Stimulated activated CD4-positive, alpha-beta T cell treated with anti-CD3 and anti-CD28 coated beads, Interleukin-1b, Interleukin-23, amount 100 ng/mL, for 4 hours (primary cell): ENCODE measurements around the gene DYNLL1.
"Not testable (repeated sequence)": the region's sequence is repeated elsewhere in the genome, so short reads cannot be mapped to it uniquely, and the experiment has no call there.

ENCODE experiments used
- DNase-seq, 2 donors: peaks; one replicate each; pipeline ENCODE4 v3.0.0-alpha.2; 2020; ENCODE audit warnings: low read depth in 2 of 2

DYNLL1 gene

DNA sequence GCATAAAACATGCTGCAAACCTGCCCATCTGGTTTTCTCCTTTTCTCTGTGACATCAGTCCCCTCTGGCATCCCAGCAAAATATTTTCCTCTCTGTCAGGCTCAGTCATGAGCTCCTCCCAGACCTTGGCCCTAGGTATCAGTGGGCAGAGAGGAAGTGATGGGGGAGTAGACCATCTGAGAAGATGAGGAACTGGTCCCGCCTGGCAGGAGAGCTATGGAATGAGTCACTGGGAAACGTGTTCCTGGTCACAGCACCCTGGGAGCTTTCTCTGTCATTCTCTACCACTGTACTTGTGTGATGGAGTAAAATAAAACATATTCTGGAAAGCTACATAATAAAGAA lies 21.3 kb upstream of the DYNLL1 start:
- DNase-seq: no peak

DNA sequence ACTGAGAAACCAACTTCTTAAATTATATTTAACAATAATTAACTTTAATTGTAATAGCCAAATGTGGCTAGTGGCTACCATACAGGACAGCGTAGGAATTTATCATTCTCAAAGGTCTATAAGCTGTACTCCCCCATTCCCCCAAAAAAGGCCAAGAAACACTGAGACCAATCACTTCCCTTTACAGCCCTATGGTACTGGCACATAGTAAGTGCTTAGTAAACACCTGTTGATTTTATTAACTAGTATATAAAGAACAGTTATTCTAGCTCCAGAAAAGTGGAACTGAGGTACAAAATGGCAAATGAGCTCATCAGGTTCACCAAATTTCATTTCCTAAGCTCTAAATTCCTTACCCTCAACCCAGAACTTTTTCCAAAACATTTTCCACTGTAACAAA lies 20.3 kb upstream of the DYNLL1 start:
- no peak for DNase-seq

DNA sequence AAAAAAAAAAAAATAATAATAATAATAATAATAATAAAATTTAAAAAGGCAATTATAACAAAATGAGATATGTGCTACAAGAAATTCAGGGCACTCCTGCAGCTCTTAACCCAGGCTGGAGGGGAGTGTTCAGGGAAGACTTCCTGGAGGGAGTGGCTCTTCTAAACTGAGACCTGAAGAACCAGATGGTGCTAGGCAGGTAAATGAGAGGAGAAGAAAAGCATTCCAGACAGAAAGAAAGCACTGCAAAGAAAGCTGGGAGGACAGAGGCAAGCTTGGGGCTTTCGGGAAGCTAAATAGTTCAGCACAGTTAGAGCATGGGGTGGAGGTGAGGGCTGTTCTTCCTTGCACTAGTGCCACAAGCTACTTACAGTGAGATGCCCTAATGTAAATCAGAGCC lies 16.5 kb upstream of the DYNLL1 start:
- DNase-seq: no peak

DNA sequence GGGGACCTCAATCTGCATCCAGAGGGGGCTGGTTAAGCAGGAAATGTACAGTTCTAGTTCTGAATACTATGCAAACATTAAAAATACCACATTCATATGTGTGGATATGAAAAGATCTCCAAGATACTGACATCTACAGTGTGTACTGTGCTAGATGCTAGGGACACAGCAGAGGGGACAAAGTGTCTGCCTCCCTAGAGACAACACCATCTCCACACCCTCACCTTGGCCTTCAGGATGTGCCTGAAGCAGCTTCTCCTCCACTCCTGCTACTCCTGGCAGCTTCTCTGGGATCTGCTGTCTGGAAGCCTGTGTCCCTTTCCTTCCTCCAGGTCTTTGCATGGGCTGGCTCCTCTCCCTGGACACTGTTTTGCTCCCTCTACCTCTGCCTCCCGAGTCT lies 15.7 kb upstream of the DYNLL1 start:
- DNase-seq: no peak

DNA sequence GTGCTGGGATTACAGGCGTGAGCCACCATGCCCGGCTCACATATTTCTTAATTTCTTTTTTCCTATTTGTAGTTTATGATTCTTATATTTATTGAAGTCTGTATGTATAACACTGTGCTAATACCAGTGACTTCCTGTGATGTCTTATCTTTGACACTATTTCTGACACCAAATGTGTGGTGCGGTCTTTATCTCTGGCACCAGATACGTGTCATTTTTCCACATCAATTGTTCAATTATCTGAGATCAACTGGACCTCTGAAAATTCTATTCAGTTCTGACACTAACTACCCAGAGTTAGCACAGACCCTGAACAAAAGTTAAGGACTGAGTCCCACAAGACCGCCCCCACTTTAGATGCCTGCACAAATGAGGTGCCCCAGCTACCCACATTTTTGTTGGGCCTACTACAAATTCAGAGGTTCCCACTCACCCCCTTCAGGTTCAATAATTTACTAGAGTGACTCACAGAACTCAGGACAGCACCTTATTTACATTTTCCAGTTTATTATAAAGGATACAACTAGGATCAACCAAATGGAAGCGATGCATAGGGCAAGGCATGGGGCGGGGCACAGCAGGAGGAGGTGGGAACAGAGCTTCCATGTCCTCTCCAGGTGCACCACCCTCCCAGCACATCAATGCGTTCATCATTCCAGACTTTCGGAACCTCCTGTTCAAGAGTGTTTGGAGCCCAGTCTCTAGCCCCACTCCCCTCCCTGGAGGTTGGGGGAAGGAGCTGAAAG lies 14.7 kb upstream of the DYNLL1 start:
- no peak for DNase-seq

DNA sequence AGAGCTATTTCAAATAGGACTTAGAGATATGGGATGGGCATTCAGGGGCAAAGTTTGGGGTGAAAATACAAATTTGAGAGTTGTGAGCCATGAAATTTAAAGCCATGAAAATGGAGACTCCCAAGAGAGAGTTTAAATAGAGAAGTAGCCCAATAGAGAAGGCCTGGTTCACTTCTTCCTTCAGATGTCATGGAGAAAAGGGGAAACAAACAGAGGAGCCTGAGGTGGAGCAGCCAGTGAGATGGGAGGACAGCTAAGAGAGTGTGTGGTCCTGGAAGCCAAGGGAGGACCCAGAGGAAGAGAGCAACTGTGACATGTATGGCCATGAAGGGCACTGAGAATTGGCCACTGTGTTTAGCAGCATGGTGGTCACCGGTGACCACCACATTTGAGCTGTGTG lies 12.3 kb upstream of the DYNLL1 start:
- no peak for DNase-seq

DNA sequence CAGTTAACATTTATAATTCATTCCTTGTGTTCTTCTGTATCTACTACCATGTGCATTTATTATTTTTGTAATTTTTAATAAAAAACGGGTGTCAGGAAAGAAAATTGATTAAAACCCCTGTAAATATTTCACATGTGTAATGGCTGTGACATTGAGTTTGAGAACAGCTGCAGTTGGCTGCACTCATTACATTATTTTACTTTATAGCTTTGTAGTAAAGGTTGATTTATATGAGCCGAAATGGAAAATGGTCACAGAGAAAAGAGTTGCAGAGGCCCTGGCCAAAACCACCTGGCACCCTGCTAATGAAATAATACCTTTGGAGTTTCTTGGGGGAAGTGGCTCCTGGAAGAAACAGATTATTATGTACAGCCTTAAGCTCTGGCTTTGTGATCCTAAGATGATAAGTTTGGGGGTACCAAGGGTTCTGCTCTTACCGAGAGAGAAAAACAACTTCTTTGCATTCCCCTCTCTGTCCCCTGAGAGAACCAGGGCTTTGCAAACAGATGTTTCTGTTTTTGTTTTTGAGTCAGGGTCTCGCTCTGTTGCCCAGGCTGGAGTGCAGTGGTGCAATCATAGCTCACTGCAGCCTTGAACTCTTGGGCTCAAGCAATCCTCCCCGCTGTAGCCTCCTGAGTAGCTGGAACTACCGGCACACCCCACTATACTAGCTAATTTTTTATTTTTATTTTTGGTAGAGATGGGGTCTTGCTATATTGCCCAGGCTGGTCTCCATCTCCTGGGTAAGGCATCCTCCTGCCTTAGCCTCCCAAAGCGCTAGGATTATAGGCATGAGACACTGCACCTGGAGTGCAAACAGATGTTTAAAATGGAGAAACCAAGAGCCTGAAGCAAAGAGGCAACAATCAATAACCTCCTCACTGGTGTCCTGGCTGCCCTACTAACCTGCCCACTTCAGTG lies 9.7 kb upstream of the DYNLL1 start:
- no peak for DNase-seq

DNA sequence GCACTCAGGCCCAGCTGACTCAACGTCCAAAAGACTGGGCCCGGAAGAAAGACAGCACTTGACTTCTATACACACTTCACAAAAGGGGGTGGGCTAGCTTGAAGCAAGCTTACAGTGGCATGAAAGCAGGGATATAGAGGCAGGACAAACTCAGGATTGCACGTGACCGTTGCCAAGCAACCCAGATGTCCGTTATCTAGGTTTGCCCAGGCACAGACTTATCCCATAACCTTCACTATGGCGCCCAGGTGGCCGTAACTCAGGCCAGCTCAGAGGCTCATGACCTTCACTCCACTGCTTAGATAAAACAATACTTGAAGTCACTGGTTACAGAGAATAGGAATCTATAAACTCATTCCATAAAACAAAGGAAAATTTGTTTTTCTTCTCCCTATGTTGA lies 8.4 kb upstream of the DYNLL1 start:
- not testable (repeated sequence) for DNase-seq

DNA sequence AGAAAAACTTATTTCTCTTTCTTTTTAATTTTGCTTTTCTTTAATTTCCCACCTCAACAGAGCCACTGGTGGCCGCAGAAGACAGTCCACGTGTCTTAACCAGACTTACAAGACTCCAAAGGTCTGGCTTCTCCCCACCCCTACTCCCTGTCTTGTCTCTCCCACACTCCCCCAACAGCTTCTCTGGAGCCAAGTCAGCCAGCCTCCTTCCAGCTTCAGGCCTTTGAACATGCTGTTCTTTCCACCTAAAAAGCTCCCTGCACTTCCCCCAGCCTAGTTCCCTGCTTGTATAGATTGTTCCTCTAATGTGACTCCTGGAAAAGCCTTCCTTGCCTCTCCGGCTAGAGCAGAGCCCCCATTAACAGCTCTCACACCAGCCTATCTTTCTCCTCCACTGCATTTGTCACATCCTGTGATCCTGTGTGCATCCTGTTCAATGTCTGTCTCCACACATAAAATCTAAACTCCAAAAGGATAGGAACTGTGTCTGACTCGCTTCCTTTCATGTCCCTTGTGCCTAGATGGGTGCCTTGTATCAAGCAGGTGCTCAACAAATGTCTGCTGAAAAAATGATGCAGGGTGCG lies 7.8 kb upstream of the DYNLL1 start:
- no peak for DNase-seq

DNA sequence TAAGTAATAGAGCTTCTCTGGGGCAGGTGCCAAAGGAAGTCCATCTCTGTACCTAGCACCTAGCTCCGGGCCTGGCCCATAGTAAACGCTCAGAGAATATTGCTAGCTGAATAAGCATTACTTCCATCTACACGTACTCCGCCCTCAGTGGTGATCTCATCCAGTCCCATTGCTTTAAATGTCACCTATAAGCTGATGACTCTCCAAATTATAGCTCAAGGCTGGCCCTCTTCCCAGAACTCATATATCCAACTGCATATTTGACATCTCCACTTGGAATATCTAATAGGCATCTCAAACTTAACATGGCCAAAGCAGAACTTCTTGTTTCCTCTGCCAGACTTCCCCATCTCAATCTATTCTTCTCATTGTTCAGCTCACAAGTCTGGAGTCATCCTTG lies 6.9 kb upstream of the DYNLL1 start:
- no peak for DNase-seq

DNA sequence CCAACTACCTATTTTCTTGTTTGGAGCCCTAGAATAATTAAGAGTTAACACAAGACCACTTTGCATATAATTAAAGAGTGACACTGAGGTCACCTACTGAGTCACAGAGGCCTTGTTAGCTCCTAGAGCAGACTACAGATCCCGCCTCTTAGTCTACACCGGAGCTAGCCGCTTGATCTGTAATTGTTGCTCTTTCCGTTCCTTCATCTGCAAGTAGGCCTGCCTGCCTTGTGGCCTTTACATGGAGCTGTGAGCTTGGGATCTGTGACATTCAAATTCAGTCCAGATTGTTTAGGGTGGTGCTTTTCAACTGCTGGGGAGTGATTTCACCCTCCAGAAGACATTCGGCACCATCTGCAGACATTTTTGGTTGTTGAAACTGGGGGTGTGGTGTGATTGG lies 5.6 kb upstream of the DYNLL1 start:
- no peak for DNase-seq

DNA sequence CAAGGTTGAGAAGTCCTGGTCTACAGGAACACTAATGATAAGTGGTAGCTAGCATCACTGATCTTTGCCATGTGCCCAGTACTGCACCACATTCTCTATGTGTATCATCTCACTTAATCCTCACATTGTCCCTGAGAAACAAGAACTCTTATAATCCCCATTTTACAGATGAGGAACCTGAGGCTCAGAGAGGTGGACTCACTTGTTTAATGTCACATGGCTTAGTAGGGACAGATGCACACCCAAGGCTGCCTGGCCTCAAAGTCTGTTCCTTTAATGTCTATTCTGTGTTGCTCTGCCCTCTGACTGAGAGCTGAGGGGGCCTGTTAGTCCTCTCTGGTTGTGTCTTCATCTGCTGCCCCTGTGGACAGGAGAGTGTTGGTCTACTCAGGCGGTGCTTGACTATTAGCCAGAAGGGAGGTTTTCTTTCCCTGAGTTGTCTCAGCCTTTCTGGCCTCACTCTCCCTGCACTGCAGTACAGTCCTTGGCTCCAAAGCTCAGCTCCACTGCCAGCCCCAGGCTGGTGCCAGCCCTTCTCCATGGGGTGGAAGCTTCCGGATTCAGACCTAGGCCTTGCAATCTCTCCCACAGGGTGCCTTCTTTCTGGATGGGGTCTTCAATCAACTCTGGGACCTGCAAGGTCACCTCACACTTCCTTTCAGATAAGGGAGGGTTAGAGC lies 4.9 kb upstream of the DYNLL1 start:
- no peak for DNase-seq

DNA sequence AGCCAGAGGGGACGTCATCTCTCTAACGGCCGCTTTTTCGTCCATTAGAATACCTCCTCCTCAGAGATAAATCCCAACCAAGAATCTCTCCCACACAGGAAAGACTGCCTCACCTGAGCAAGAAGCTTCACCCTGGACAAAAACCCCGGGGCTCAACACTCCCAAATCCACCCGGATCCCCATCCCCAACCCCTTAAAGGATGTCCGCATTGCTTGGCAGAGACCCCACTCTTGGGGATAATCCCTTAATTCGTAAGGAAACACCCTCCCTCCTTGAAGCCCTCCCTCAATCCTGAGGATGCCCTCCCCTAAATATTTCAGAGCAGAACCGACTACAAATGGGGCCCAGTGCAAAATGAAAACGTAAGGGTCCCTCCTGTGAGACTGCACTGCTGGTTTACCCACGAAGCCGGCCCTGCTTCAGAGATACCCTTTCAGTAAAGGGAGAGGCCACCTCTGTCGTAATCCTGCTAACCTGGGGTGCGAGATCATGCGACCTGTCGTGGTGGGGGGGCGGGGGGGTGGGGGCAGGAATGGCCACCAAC lies 655 bp upstream of the DYNLL1 start:
- DNase-seq: no peak

DNA sequence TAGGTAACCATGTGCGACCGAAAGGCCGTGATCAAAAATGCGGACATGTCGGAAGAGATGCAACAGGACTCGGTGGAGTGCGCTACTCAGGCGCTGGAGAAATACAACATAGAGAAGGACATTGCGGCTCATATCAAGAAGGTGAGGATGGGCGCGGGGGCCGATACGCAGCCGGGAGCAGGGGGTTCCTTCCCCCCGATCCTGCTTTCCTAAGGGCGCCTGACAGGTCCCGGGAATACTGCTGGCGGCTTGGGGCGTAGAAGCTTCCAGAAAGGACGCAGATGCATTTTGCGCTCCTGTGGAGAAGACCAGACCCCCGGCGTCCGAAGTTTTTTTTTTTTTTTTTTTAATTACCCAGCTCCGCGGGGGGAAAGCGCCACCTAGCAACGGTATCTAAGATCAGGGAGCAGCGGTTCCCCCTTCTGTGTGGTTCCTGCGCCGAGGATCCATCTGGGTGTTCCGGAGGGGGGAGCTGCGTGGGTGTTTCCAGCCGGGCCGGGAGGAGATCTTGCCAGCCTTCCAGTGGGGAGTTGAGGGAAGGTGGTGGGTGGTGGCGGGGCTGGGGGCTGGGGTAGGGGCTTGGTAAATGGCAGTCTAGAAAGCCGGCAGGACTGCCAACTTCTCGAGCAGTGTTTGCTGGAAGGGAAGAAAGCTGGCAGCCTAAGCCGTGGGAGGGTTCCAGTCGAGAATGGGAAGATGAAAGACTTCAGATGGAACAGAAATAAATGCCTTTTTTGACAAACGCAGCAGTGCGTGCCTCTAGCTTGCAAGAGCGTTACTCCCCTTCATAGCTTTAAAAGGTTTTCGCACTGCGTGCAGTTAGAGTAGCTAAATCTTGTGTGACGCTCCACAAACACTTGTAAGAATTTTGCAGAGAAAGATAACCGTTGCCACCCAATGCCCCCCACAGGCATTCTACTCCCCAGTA lies 764 bp downstream of the DYNLL1 start:
- DNase-seq: peak; percentile 17 to 23

DNA sequence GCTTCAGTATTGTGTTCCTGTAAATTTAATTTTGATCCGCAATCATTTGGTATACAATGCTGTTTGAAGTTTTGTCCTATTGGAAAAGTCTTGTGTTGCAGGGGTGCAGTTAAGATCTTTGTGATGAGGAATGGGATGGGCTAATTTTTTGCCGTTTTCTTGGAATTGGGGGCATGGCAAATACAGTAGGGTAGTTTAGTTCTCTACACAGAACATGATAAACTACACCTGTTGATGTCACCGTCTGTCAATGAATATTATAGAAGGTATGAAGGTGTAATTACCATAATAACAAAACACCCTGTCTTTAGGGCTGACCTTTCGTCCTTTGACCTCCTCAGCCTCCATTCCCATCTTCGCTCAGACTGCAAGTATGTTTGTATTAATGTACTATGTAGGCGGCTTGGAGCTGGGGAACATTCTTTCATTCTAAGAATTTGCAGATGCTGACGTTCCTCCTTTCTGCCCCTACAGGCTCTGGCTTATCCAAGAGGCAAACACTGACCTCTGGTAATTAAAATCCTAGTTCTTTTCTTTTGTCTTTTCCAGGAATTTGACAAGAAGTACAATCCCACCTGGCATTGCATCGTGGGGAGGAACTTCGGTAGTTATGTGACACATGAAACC lies 1.7 kb downstream of the DYNLL1 start:
- no peak for DNase-seq

DNA sequence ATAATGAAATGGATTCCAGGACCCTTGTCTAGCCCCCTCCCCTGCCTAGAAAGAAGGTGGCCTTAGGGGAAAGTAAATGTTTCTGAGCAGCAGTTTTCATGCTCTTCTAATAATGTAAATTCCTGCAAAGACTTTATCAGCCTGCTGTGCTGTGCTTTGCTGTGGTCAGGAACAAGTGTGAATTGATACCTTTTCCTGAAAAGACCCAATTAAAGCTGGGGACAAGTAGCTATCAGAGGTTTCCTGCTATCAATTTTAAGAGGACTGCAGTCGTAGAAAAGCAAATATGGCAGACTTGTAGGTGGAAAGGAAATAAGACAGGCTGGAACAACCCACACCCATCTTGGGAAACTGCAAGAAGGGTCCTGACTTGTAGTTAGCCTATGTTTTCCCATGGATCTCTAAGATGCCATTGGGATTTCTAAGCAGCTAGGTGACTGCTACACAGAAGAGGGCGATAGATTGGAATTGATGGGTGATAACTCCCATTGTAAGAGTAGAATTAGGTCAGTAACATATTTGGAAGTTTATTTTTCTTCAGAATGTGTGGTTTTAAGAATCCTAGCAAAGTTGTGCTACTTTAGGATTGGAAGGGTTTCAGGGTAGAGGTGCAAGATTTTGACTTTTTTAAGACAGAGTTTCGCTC lies 3.1 kb downstream of the DYNLL1 start:
- no peak for DNase-seq

DNA sequence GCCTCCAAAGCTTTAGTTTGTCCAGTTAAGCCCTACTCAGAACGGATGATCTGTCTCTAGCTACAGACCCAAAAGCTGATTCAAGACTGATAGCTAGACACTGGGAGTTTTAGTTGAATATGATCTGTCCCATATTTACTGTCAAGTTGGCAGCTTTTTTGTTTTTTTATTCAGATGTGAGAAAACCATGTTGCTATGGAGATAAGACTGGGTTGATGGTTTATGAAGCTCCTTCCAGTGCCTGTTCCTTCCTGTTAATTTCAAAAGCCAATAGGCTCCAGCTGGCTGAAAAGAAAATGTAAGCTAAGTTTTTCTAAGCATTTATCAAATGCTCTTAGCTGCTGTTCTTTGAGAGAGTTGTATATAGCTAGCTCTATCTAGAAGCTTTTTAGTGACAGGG lies 4.7 kb downstream of the DYNLL1 start:
- DNase-seq: no peak

DNA sequence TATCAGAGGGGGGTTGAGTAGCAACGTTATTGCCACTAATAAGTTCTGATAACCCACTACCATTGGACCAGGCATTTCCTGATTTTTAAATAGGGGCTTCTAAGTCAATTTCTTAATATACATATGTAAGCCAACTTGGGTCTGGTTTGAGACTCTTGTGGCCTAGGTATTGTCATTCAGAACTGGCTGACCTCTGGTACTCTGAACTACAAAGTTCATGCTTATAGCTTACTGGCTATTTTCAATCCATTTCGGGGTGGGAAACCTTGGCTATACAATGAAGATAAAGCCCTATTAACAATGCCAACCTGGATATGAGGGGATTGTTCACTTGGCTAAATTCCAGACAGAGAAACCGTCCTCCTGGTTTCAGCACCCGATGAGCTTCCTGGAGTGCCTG lies 8.7 kb downstream of the DYNLL1 start:
- no peak for DNase-seq

DNA sequence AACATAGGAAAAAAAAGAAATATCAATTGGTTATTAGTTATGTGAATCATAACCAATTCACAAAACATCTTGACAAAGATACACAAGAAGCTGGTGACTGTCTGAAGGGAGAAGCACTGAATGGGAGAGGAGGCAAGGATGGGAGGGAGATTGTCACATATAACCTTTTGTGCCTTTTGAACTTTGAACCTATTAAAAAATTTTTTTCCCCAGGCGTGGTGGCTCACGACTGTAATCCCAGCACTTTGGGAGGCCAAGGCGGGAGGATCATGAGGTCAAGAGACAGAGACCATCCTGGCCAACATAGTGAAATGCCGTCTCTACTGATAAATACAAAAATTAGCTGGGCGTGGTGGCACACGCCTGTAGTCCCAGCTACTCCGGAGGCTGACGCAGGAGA lies 12.6 kb downstream of the DYNLL1 start:
- no peak for DNase-seq

DNA sequence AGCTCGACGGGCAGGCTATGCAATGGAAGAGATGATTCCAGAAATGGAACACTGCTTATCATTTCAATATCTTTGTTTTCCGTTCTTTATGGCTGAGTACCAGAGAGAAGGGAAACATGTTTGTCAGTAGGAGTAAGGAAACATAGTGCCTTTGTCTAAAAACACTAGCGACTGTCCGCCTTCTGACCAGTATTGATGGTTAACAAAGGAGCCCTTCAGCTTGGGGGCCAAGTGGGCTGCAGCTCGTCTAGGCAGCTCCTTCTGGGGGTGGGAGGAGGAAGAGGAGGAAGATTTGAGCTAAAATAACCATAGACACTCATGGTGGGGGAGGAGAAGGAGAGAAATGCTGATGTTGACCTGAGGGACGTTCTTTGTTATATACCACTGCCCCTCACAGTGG lies 18.1 kb downstream of the DYNLL1 start:
- DNase-seq: no peak
